Vagina (tissue), 2 donors: ENCODE data around the gene FAF1.

Experiments
- CTCF ChIP-seq, 3 experiments: fragments of 450-650 bp in 2 of 3; fragments of 200-600 bp in 1 of 3; sonication (generic) in 1 of 3; IDR thresholded peaks; one replicate each; pipeline ENCODE4 v1.5.1; 2017 to 2019; ENCODE audit warnings: antibody characterized with exemption in 3 of 3, mild to moderate bottlenecking in 2 of 3, moderate library complexity in 2 of 3
- POLR2A ChIP-seq, 2 donors: fragments of 450-650 bp; IDR thresholded peaks; one replicate each; pipeline ENCODE4 v1.6.1; 2017; ENCODE audit warnings: antibody characterized with exemption in 2 of 2, mild to moderate bottlenecking in 2 of 2, moderate library complexity in 2 of 2

- TF ChIP-seq CTCF (IDR thresholded peaks at IDR 0.05) (no peak), POLR2A (IDR thresholded peaks at IDR 0.05) (no peak)
These were observed 544.6 kb downstream of the FAF1 start for GRCh38 chr1:50415235-50416149.
